NCI-H128 (cell line): ENCODE results near the gene DNA2.
"Not testable (repeated sequence)": the region's sequence is repeated elsewhere in the genome, so short reads cannot be mapped to it uniquely, and the experiment has no call there.

ENCODE experiments used
- DNase-seq: peaks from one replicate; lab custom pipeline; 2025; ENCODE audit not compliant: unreplicated experiment; lab: John Stamatoyannopoulos, UW

Gene DNA2, protein sequence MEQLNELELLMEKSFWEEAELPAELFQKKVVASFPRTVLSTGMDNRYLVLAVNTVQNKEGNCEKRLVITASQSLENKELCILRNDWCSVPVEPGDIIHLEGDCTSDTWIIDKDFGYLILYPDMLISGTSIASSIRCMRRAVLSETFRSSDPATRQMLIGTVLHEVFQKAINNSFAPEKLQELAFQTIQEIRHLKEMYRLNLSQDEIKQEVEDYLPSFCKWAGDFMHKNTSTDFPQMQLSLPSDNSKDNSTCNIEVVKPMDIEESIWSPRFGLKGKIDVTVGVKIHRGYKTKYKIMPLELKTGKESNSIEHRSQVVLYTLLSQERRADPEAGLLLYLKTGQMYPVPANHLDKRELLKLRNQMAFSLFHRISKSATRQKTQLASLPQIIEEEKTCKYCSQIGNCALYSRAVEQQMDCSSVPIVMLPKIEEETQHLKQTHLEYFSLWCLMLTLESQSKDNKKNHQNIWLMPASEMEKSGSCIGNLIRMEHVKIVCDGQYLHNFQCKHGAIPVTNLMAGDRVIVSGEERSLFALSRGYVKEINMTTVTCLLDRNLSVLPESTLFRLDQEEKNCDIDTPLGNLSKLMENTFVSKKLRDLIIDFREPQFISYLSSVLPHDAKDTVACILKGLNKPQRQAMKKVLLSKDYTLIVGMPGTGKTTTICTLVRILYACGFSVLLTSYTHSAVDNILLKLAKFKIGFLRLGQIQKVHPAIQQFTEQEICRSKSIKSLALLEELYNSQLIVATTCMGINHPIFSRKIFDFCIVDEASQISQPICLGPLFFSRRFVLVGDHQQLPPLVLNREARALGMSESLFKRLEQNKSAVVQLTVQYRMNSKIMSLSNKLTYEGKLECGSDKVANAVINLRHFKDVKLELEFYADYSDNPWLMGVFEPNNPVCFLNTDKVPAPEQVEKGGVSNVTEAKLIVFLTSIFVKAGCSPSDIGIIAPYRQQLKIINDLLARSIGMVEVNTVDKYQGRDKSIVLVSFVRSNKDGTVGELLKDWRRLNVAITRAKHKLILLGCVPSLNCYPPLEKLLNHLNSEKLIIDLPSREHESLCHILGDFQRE

GRCh38 chr10:68471586-68472408 lies at the start of gene DNA2:
DNA2 (minus strand) TSS chr10:68471973; CDS start chr10:68471864, 109 bp downstream.
- peak; percentile 45 for DNase-seq

GRCh38 chr10:68518609-68519008 lies 46.8 kb upstream of the DNA2 start:
- DNase-seq = not testable (repeated sequence)

DNA sequence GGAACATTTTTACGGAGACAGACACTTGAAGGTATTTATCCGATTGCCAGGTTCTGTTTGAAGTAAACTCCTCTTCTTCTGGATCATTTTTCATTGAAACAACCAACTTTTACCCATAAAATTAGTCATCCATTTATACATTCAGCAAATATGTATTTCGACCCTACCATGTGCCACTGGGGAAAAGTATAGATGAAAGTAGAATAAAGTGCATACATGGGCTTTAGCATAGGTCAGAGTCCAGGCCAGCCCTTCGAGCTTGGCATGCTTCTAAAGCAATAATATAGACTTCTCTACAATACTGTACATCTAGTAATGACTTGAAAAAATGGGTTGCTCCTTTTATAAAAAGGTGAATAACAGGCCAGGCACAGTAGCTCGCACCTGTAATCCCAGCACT lies 45.4 kb upstream of the DNA2 start:
- no peak for DNase-seq

DNA sequence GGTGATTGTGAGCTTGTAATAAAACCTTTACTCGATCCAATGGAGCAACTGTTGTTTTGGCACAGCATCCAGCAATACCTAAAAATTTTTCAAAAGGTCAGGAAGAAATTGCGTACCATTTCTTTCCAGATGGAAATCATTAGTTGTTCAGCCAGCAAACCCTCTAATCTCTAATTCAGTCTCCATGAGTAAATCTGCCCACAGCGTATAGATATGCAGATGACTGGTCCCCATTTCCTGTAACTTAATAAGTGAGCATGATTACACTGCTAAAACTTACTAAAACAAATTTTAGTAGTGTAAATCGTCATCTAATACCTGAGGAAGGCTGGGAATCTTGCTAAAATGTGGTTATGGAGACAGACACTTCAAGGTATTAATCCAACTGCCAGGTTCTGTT lies 45.0 kb upstream of the DNA2 start:
- no peak for DNase-seq

GRCh38 chr10:68516216-68516615 lies 44.4 kb upstream of the DNA2 start:
- DNase-seq = not testable (repeated sequence)

- no peak for DNase-seq
Observed at GRCh38 chr10:68508090-68508489, 36.3 kb upstream of the DNA2 start.

DNA sequence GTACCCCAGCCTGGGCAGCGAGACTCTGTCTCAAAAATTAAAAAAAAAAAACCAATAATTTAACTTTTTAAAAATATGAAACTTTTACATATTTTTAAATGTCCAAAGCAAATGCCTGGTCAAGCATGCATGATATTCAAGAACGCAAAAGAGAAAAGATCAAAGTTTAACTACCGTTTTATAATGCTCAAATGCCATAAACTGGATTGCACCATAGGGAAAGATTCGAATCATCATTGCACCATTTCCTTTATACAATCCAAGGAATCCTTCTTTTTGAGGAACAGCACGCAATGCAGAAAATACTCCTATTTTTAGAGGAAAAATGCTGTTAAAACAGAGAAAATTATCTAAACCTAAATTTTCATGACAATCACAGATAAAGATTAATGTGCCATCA lies 34.6 kb upstream of the DNA2 start:
- no peak for DNase-seq

GRCh38 chr10:68502846-68503245 lies 31.1 kb upstream of the DNA2 start:
- no peak for DNase-seq

DNA sequence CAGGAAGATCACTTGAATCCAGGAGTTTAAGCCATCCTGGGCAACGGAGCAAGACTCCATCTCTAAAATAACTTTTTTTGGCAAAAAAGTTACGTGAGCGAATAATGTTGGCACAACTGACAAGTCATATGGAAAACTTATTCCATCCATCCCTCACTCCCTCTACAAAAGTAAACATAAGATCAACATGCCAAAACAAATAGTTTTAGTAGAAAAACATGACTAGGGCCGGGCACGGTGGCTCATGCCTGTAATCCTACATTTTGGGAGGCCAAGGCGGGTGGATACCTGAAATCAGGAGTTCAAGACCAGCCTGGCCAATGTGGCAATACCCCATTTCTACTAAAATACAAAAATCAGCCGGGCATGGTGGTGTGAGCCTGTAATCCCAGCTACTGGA lies 29.9 kb upstream of the DNA2 start:
- DNase-seq = no peak

DNA sequence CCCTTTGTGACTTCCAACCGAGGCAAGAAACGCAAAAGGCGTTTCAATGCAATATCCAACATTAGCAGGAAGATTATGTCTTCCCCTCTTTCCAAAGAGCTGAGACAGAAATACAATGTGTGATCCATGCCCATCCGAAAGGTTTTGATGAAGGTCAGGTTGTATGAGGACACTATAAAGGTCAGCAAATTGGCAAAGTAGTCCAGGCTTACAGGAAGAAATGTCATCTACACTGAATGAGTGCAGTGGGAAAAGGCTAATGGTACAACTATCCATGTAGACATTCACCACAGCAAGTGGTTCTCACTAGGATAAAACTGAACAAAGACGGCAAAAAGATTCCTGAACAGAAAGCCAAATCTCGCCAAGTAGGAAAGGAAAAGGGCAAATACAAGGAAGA lies 27.8 kb upstream of the DNA2 start:
- no peak for DNase-seq

DNA sequence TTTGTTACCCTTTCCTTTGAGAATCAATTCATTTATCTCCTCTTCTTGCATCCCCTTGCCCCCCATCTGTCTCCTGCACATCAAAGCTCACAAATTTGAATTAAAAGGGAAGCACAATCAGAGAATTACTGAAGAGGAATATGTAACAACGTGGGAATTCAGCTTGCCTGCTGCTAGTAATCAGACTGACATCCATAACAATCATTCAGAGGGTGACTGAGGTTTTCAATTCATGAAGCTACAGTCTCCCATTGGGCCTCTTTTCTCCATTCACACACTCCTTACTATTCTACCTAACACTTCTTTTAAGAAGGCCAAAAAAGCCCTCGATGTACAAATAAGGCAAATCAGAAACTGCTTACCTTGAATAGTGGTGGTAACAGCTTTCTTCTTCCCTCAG lies 24.3 kb upstream of the DNA2 start:
- no peak for DNase-seq

DNA sequence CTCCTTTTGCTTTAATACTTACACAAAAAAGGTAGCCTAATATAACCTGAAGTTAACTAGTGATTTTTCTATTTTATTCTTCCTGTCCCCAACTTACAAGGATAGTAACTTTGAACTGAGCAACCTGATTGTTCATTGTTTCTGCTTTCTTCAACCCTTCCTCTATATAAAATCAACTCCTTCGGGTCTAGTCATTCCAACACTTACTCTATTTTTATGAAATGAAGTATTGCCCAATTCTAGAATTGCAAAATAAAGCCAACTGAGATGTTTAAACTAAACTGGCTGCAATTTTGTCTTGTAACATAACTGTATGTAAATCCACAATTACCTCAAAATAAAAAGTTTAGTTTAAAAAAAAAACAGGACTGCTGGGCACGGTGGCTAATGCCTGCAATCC lies 20.3 kb upstream of the DNA2 start:
- DNase-seq = no peak

GRCh38 chr10:68489919-68490318 lies 18.1 kb upstream of the DNA2 start:
- no peak for DNase-seq

- DNase-seq = no peak
Observed at GRCh38 chr10:68474021-68474420, 2.2 kb upstream of the DNA2 start.

DNA sequence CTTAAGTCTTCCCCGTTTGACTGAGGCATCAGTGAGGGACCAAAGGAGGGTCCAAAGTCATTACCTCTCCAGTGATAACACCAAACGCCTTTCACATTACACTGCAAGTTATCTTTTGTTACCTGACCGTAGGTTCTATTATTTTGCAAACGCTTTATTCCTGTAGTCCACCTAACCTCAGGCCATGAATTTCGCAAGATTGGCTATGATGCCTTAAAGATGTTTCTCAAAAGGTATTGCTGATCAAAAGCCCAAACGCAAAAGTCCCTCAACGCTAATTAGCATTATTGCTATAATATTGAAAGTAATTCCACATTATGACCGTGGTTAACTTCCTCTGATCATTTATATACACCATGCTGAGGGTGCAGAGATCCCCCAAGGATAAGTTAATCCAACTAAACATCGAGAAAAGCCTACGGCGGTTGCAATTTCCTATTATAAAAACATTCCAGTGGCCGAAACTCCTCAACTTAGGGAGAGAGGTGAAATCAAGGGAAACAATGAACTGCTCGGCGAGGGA lies 649 bp downstream of the DNA2 start:
- DNase-seq = no peak

DNA sequence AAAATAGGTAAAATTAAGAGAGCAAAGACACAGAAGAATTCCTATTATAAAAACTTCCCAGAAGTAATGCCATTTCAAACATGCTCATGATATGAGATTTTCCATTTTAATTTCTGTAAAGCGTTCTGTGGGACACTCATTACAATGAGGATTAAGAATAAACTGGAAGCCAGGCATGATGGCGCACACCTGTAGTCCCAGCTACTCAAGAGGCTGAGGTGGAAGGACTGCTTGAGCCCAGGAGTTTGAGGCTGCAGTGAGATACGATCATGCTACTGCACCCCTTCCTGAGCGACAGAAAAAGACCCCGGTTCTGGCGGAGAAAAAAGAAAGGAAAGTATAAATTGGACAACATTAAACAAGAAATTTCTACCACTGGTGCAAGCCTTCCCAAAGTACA lies 1.5 kb downstream of the DNA2 start:
- no peak for DNase-seq

- no peak for DNase-seq
Observed at GRCh38 chr10:68469838-68470237, 1.9 kb downstream of the DNA2 start.

DNA sequence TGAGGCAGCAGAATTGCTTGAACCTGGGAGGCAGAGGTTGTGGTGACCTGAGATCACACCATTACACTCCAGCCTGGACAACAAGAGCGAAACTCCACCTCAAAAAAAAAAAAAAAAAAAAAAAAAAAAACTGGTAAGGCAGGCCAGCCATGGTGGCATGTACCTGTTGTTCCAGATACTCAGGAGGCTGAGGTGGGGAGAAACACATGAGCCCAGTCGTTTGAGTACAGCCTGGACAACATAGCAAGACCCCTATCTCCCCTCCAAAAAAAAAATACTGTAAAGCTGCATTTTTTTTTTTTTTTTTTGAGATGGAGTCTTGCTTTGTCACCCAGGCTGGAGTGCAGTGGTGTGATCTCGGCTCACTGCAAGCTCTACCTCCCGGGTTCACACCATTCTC lies 7.0 kb downstream of the DNA2 start:
- not testable (repeated sequence) for DNase-seq

DNA sequence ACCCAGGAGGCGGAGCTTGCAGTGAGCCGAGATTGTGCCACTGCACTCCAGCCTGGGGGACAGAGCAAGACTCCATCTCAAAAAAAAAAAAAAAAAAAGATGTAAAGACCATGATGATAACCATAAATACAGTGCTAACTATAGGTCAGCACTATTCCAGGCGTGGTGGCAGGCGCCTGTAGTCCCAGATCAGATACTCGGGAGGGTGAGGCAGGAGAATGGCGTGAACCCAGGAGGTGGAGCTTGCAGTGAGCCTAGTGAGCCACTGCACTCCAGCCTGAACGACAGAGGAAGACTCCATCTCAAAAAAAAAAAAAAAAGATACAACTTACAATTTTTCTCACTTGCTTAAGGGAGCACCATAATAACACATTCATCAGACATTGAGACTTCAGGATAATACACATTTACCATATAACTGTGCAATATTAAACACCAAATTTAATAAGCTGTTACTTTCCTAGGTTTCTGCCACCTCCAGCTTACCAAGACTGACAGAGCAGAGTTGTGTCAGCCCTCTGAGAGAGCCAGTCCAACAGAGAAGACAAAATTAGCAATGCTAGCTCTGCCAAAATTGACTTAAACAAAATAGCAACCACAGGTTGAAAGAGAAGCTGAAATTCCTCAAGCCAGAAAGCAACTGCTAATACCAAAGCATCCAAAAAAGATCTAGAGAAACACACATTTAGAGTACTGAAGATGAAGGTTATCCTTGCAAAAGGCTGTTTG lies 8.2 kb downstream of the DNA2 start:
- DNase-seq = no peak

DNA sequence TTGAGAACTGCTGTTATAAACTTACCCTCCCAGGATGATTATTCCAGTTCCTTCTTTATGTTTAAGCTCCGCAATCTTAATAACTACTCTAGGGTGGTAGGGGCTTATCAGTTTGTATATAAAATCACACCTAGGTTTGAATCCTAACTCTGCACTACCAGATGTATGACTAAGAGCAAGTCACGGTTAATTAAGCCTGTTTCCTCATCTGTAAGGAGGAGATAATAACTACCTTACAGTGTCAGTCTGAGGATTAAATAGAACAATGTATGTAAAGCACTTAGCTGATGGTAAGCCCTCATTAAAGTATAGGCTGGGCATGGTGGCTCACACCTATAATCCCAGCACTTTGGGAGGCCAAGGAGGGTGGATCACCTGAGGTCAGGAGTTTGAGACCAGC lies 9.2 kb downstream of the DNA2 start:
- no peak for DNase-seq
